Liver (tissue), 3 donors: ENCODE results near the gene CHST1.

Source experiments
- JUND ChIP-seq, 2 donors: IDR thresholded peaks; 2 replicates each; pipeline ENCODE4 v1.6.1; 2016; ENCODE audit warnings: antibody characterized with exemption in 2 of 2
- MAX ChIP-seq: IDR thresholded peaks from 2 replicates; pipeline ENCODE4 v1.6.1; 2016; ENCODE audit warnings: antibody characterized with exemption
- RXRA ChIP-seq, 2 donors: IDR thresholded peaks; 2 replicates each; pipeline ENCODE4 v1.6.1; 2017 to 2018; ENCODE audit warnings: antibody characterized with exemption in 2 of 2, mild to moderate bottlenecking in 1 of 2
- TF ChIP-seq, protein P1 (sequence below): fragments of 150-350 bp; IDR thresholded peaks from 2 replicates; pipeline ENCODE4 v1.5.1; 2017; ENCODE audit warnings: improper control_type of control experiment, low read depth, low read length; ENCODE audit not compliant: missing input control
- donor health status: healthy.
- donor health status: healthy.

- no peak for TF ChIP-seq MAX
- TF ChIP-seq, protein P1, sequence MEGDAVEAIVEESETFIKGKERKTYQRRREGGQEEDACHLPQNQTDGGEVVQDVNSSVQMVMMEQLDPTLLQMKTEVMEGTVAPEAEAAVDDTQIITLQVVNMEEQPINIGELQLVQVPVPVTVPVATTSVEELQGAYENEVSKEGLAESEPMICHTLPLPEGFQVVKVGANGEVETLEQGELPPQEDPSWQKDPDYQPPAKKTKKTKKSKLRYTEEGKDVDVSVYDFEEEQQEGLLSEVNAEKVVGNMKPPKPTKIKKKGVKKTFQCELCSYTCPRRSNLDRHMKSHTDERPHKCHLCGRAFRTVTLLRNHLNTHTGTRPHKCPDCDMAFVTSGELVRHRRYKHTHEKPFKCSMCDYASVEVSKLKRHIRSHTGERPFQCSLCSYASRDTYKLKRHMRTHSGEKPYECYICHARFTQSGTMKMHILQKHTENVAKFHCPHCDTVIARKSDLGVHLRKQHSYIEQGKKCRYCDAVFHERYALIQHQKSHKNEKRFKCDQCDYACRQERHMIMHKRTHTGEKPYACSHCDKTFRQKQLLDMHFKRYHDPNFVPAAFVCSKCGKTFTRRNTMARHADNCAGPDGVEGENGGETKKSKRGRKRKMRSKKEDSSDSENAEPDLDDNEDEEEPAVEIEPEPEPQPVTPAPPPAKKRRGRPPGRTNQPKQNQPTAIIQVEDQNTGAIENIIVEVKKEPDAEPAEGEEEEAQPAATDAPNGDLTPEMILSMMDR: no peak
- no peak for TF ChIP-seq RXRA (IDR thresholded peaks at IDR 0.05)
- TF ChIP-seq JUND (IDR thresholded peaks at IDR 0.05): no peak
These were observed 48.4 kb downstream of the CHST1 start for GRCh38 chr11:45616802-45617549.
